Calu3 (cell line): ENCODE measurements around the gene ZNF165. TPM values are rescaled to one million over a fixed set of nuclear protein-coding genes. Genes with fewer than 3 reads are reported as not detected.
"Not testable (repeated sequence)": the region's sequence is repeated elsewhere in the genome, so short reads cannot be mapped to it uniquely, and the experiment has no call there.

Experiments
- BruUV-seq: library from RNA; stranded (reverse); fragments of 400-500 nt; replicated peaks from 2 replicates; lab custom pipeline; 2021; lab: Mats Ljungman, UMichigan
- CTCF ChIA-PET: fragments of 300-600 bp; sonication (Branson Sonifier 250); formaldehyde crosslinking; loops from one replicate; lab custom pipeline; 2022; ENCODE audit warnings: antibody characterized with exemption; lab: Charles Lee
- DNase-seq: peaks from one replicate; pipeline ENCODE4 v3.0.0; 2022
- H3K27ac Mint-ChIP-seq: one replicate; pipeline ENCODE4 v1.8.0; 2022; ENCODE audit warnings: mixed read lengths; ENCODE audit not compliant: unreplicated experiment
- H3K27me3 Mint-ChIP-seq: one replicate; pipeline ENCODE4 v1.8.0; 2022; ENCODE audit warnings: mixed read lengths; ENCODE audit not compliant: unreplicated experiment
- H3K36me3 Mint-ChIP-seq: one replicate; pipeline ENCODE4 v1.8.0; 2022; ENCODE audit warnings: mild to moderate bottlenecking, moderate library complexity, mixed read lengths; ENCODE audit not compliant: insufficient read depth, unreplicated experiment
- H3K4me1 Mint-ChIP-seq: one replicate; pipeline ENCODE4 v1.8.0; 2022; ENCODE audit warnings: mild to moderate bottlenecking, low read depth, mixed read lengths; ENCODE audit not compliant: unreplicated experiment
- H3K4me3 Mint-ChIP-seq: one replicate; pipeline ENCODE4 v1.8.0; 2022; ENCODE audit warnings: mild to moderate bottlenecking, low read depth, moderate library complexity, mixed read lengths; ENCODE audit not compliant: unreplicated experiment
- H3K9me3 Mint-ChIP-seq: one replicate; pipeline ENCODE4 v1.8.0; 2022; ENCODE audit warnings: low read depth, mixed read lengths; ENCODE audit not compliant: unreplicated experiment
- CTCF ChIP-seq: fragments of 200-600 bp; IDR thresholded peaks from one replicate; pipeline ENCODE4 v1.8.0; 2022; ENCODE audit warnings: antibody characterized with exemption; ENCODE audit not compliant: unreplicated experiment
- intact Hi-C: fragments of 100-400 bp; cut with micrococcal nuclease; formaldehyde crosslinking; loops from one replicate; pipeline ENCODE4 v1.10.0; 2022; ENCODE audit not compliant: unreplicated experiment
- total RNA-seq: library from RNA; stranded (reverse); gene quantifications from 2 replicates; pipeline ENCODE4 v1.2.3, GENCODE V29; 2022

ZNF165 gene
- total RNA-seq, 1 experiment from 2014 or later = 6.3 TPM

DNA sequence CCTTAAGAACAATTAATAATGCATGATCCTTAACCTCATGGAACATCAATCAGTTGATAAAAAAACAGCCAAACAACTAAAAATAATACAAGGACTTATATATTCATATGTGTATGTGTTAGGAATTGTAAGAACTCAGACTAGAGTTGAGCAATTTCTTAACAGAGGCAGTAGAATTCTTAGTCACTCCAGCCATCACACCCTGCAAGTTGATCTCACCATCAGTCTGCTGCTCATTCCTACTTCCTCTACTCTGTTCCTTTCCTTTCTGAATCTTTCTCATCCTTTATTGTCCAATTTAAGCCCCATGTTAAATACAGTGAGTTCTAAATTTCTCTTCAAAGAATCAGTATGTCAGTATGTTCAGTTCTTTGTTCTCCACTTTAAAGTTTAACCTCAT, 2.6 kb downstream of the ZNF165 start:
- no peak for TF ChIP-seq CTCF
- Mint-ChIP-seq H3K9me3 (peaks cover 21% of the 10 kb centered on the region), H3K27me3 (no peaks in the 10 kb centered on the region), H3K4me3 (no peak overlapping the region), H3K36me3 (peaks cover 49% of the 10 kb centered on the region), H3K4me1 (peaks cover 19% of the 10 kb centered on the region), H3K27ac (no peak overlapping the region)
- BruUV-seq = no TSS peak
- no peak for DNase-seq
- intact Hi-C loops = no loop called here
- CTCF ChIA-PET = no interaction called here

DNA sequence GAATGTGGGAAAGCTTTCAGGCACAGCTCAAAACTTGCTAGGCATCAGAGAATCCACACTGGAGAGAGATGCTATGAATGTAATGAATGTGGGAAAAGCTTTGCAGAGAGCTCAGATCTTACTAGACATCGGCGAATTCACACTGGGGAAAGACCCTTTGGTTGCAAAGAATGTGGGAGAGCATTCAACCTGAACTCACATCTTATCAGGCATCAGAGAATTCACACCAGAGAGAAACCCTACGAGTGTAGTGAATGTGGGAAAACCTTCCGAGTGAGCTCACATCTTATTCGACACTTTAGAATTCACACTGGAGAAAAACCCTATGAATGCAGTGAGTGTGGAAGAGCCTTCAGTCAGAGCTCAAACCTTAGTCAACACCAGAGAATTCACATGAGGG, 8.7 kb downstream of the ZNF165 start:
- peaks cover 40% of the 10 kb centered on the region for H3K36me3 Mint-ChIP-seq
- no peak overlapping the region for H3K27ac Mint-ChIP-seq
- H3K9me3 Mint-ChIP-seq = peaks cover 34% of the 10 kb centered on the region
- no peak for TF ChIP-seq CTCF
- no TSS peak for BruUV-seq
- no peaks in the 10 kb centered on the region for H3K4me1 Mint-ChIP-seq
- intact Hi-C loops = no loop called here
- no peak for DNase-seq
- CTCF ChIA-PET = no interaction called here
- no peak overlapping the region for H3K4me3 Mint-ChIP-seq
- no peaks in the 10 kb centered on the region for H3K27me3 Mint-ChIP-seq

DNA sequence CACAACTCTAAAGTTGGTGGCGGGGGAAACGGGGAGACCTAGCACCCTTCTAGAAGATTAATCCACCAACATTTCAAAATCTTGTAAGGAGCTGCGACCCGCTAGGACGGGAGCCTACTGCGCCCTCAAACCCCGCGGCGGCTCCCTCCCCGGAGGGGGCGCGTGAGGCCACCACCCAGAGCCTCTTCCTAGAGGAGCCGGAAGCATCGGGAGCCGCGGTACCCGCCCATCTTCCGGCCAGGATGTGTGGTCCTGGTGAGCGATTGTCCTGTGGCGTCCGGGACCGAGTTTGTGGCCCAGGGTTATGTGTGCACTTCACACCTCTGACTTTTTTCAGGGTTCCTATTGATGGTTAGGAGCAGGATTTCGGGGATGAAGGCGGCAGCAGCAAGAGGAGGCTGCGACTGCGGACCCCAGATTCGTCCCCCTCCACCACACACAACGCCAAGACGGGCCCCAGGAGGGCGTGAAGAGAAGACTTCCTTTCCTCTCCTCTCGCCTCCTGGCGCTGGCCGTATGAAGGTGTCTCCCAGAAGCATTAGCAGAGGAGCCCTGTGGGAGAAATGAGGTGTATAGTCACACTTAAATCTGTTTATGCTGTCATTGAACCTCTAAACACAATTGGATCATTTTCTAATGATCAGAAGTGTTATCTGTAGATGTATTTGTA, 10.7 kb downstream of the ZNF165 start:
- Mint-ChIP-seq H3K27me3 (no peaks in the 10 kb centered on the region), H3K4me3 (no peak overlapping the region), H3K27ac (no peak overlapping the region), H3K9me3 (peaks cover 30% of the 10 kb centered on the region), H3K4me1 (no peaks in the 10 kb centered on the region), H3K36me3 (peaks cover 32% of the 10 kb centered on the region)
- TF ChIP-seq CTCF = no peak
- intact Hi-C loops = no loop called here
- DNase-seq = no peak
- CTCF ChIA-PET = interaction anchor here (1.1 kb wide), 1 partner anchor 14 kb away, joined by 3 read pairs; no protein-coding TSS in a partner anchor
- no TSS peak for BruUV-seq

GRCh38 chr6:28102222-28102621, 21.9 kb downstream of the ZNF165 start:
- Mint-ChIP-seq H3K27me3 (peaks cover 17% of the 10 kb centered on the region), H3K36me3 (peaks cover 14% of the 10 kb centered on the region)
- H3K27ac Mint-ChIP-seq, CTCF ChIA-PET, DNase-seq, intact Hi-C loops, BruUV-seq, H3K9me3 Mint-ChIP-seq, H3K4me3 Mint-ChIP-seq, H3K4me1 Mint-ChIP-seq: not testable (repeated sequence)

GRCh38 chr6:28102699-28103098, 22.3 kb downstream of the ZNF165 start:
- H3K9me3 Mint-ChIP-seq, H3K27ac Mint-ChIP-seq, DNase-seq, CTCF ChIA-PET, intact Hi-C loops, BruUV-seq, H3K4me1 Mint-ChIP-seq, H3K4me3 Mint-ChIP-seq: not testable (repeated sequence)
- Mint-ChIP-seq H3K27me3 (peaks cover 17% of the 10 kb centered on the region), H3K36me3 (peaks cover 14% of the 10 kb centered on the region)
